GM06990 (cell line): ENCODE results near the gene USP13.

Source experiments
- DNase-seq: peaks from one replicate; pipeline ENCODE4 v3.0.0-alpha.2; 2011; ENCODE audit not compliant: insufficient read length; ENCODE audit errors: extremely low read depth
- H3K27me3 ChIP-seq: replicated peaks from 2 replicates; pipeline ENCODE4 v1.6.0; 2011; ENCODE audit warnings: low read length; ENCODE audit not compliant: control insufficient read depth, insufficient read depth
- H3K36me3 ChIP-seq: 2 replicates; pipeline ENCODE4 v1.5.1; 2011; ENCODE audit warnings: low read length; ENCODE audit not compliant: control insufficient read depth, insufficient read depth
- H3K4me3 ChIP-seq: replicated peaks from 2 replicates; pipeline ENCODE4 v1.5.1; 2011; ENCODE audit warnings: low read depth, mild to moderate bottlenecking, control low read depth, low read length
- TF ChIP-seq, protein P1 (sequence below): IDR thresholded peaks from 2 replicates; pipeline ENCODE4 v1.5.1; 2011; ENCODE audit warnings: low read length, control low read depth, mild to moderate bottlenecking, inconsistent platforms; ENCODE audit not compliant: insufficient read depth, poor library complexity, severe bottlenecking

The USP13 gene

DNA sequence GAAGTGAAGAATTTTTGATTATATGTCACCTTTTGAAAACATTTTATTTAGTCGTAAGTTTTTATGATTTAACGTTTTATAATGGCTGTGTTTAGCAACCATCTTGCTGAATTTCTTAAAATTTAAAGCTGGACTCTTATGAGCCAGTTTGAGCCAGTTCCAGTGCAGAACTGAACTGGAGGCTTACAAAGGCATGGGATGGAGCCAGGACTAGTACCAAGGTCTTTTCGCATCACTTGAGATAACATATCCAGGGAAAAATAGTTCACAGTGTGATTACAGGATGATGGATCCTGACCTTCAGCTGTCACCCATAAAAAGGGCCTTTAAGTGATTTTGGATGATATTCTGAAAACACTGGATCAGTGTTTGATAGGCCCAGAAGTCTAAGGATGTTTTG is 51.0 kb downstream of the USP13 start:
- no peaks in the 10 kb centered on the region; the same call in none of the 2 replicates for H3K36me3 ChIP-seq
- TF ChIP-seq, protein P1, sequence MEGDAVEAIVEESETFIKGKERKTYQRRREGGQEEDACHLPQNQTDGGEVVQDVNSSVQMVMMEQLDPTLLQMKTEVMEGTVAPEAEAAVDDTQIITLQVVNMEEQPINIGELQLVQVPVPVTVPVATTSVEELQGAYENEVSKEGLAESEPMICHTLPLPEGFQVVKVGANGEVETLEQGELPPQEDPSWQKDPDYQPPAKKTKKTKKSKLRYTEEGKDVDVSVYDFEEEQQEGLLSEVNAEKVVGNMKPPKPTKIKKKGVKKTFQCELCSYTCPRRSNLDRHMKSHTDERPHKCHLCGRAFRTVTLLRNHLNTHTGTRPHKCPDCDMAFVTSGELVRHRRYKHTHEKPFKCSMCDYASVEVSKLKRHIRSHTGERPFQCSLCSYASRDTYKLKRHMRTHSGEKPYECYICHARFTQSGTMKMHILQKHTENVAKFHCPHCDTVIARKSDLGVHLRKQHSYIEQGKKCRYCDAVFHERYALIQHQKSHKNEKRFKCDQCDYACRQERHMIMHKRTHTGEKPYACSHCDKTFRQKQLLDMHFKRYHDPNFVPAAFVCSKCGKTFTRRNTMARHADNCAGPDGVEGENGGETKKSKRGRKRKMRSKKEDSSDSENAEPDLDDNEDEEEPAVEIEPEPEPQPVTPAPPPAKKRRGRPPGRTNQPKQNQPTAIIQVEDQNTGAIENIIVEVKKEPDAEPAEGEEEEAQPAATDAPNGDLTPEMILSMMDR = no peak

GRCh38 chr3:179706233-179706632 is 53.4 kb downstream of the USP13 start:
- DNase-seq = no peak
- H3K4me3 ChIP-seq = no peak overlapping the region
- H3K36me3 ChIP-seq = no peaks in the 10 kb centered on the region; the same call in 1 of the 2 replicates
- no peaks in the 10 kb centered on the region for H3K27me3 ChIP-seq
- TF ChIP-seq, protein P1 = no peak

More for the DNA sequence above, 51.0 kb downstream of the USP13 start:
- H3K27me3 ChIP-seq = no peaks in the 10 kb centered on the region
- no peak for DNase-seq
- H3K4me3 ChIP-seq = no peak overlapping the region

GRCh38 chr3:179710079-179710478 is 57.2 kb downstream of the USP13 start:
- no peak for DNase-seq
- Histone ChIP-seq H3K27me3 (no peaks in the 10 kb centered on the region), H3K36me3 (no peaks in the 10 kb centered on the region; the same call in 1 of the 2 replicates), H3K4me3 (no peak overlapping the region)
- TF ChIP-seq, protein P1 = no peak

DNA sequence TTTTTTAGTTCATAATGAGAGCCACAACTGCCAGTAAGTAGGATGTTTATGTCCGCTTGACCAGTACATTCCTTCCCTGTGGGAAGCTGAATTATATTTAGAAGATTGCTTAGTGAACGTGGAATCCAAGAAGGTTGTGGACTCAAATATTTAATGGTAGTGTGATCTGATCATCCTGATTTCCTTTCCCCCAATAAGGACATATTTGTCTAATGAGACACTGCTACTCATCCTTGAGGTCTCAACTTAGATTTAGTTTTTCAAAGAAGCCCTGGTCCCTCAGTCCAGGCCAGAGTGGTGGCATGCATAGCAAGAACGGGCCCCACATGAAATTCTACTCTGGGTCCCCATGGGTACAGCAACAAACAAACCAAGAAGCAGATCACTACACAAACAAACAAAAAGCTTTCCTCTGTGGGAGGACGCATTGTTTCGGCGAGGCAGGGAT is 60.8 kb downstream of the USP13 start:
- Histone ChIP-seq H3K27me3 (no peaks in the 10 kb centered on the region), H3K4me3 (no peak overlapping the region), H3K36me3 (no peaks in the 10 kb centered on the region; the same call in 1 of the 2 replicates)
- DNase-seq = no peak
- TF ChIP-seq, protein P1 = no peak

DNA sequence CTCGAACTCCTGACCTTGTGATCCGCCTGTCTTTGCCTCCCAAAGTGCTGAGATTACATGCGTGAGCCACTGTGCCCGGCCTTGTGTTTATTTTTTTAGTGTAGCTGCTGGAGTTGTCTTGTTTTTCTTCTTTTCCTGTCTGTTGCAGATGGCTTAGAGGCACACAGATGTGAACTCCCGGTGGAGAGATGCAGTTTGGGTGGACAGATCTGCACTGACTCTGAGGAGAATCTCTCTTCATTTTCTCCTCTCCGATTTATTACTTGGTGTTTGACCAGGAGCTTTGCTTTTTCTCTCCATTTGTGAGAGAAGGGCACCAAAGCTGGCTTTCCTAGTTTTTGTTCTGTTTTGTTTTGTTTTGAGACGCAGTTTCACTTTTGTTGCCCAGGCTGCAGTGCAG is 62.7 kb downstream of the USP13 start:
- no peak for DNase-seq
- no peaks in the 10 kb centered on the region; the same call in 1 of the 2 replicates for H3K36me3 ChIP-seq
- TF ChIP-seq, protein P1 = no peak
- no peaks in the 10 kb centered on the region for H3K27me3 ChIP-seq
- H3K4me3 ChIP-seq = no peak overlapping the region

DNA sequence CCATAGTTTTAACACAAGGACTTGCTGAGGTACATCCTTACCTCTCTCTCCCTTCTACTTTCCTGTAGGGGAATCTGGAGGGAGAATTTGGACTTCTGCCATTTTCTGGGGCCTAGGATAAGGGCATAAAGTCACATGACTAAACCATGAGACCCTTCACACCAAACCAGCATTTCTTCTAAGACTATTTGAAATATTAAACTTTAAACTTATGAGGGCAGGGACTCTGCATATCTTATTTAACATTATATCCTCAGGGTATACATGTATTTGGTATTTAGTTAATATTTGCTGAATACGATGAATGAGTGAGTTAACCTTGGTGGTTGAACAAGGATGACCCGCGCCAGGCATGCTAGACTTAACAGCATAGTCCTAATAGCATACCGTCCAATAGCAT is 63.4 kb downstream of the USP13 start:
- TF ChIP-seq, protein P1 = no peak
- peaks cover under 1% of the 10 kb centered on the region; the same call in 1 of the 2 replicates for H3K36me3 ChIP-seq
- no peaks in the 10 kb centered on the region for H3K27me3 ChIP-seq
- no peak overlapping the region for H3K4me3 ChIP-seq
- DNase-seq = no peak
